ENCODE results near the gene GJA5. TPM values are rescaled to one million over a fixed set of nuclear protein-coding genes. Genes with fewer than 3 reads are reported as not detected.

The GJA5 gene
- total and polyA plus RNA-seq, 2 experiments from 2014 or later: 0.24 to 1.7 TPM

GRCh38 chr1:147784941-147785340 is 24.5 kb upstream of the GJA5 start (continued):
- no peak for TF ChIP-seq ZNF462 (CRISPR knock-in tag; IDR thresholded peaks at IDR 0.05)
- TF ChIP-seq JUNB (IDR thresholded peaks at IDR 0.05; ENCODE audit: unreplicated experiment): no peak
- no peak for TF ChIP-seq STAT1 (IDR thresholded peaks at IDR 0.05; ENCODE audit: unreplicated experiment)
- TF ChIP-seq REST (IDR thresholded peaks at IDR 0.05; ENCODE audit: unreplicated experiment): no peak
- no peak for TF ChIP-seq NANOG (IDR thresholded peaks at IDR 0.05; ENCODE audit: borderline replicate concordance)

- H3K27me3 Mint-ChIP-seq (ENCODE audit: insufficient read depth, low read depth, poor library complexity): peaks cover 4% of the 10 kb centered on the region
- Histone ChIP-seq H3K9me2 (ENCODE audit: insufficient read depth) (peaks cover 33% of the 10 kb centered on the region), H3K4me1 (ENCODE audit: insufficient read depth) (no peaks in the 10 kb centered on the region), H2AFZ (peak overlapping the region; percentile 19; the same call in 1 of the 2 replicates), H3K36me3 (ENCODE audit: insufficient read depth) (no peaks in the 10 kb centered on the region), H3K4me2 (peak overlapping the region; percentile 30; the same call in 1 of the 2 replicates), H3K27ac (ENCODE audit: low read depth) (no peak overlapping the region), H3F3A (replicated peaks; ENCODE audit: low read depth) (no peaks in the 10 kb centered on the region), H4K20me1 (replicated peaks; ENCODE audit: insufficient read depth) (no peaks in the 10 kb centered on the region), H3K27me3 (ENCODE audit: insufficient read depth) (no peaks in the 10 kb centered on the region), H3K4me3 (no peak overlapping the region), H3K79me2 (replicated peaks; ENCODE audit: insufficient read depth) (no peaks in the 10 kb centered on the region)
- H3K27ac Mint-ChIP-seq: no peak overlapping the region
- H3K4me1 Mint-ChIP-seq: peaks cover 14% of the 10 kb centered on the region
- peak; percentile 66 for DNase-seq (ENCODE audit: low spot score)
- no peak overlapping the region; the same call in 2 of the 3 replicates for H3K4me3 Mint-ChIP-seq
- H3K9me3 Mint-ChIP-seq: no peaks in the 10 kb centered on the region
- ATAC-seq: peak; percentile 70
- no peaks in the 10 kb centered on the region for H3K36me3 Mint-ChIP-seq (ENCODE audit: low read depth)
- no peak for TF ChIP-seq EZH2phosphoT487 (IDR thresholded peaks at IDR 0.05; ENCODE audit: unreplicated experiment)
- no peak for TF ChIP-seq JUNB (IDR thresholded peaks at IDR 0.05; ENCODE audit: unreplicated experiment)
- no peak for TF ChIP-seq ZNF114 (CRISPR knock-in tag; IDR thresholded peaks at IDR 0.05)
- TF ChIP-seq STAT1 (IDR thresholded peaks at IDR 0.05; ENCODE audit: unreplicated experiment): no peak
- TF ChIP-seq REST (IDR thresholded peaks at IDR 0.05; ENCODE audit: unreplicated experiment): no peak
Measured at GRCh38 chr1:147781056-147781471, 20.7 kb upstream of the GJA5 start.
